Lower lobe of right lung (tissue), 2 donors: ENCODE measurements around the gene CAMK2D. TPM values are rescaled to one million over a fixed set of nuclear protein-coding genes. Genes with fewer than 3 reads are reported as not detected.

ENCODE experiments used
- ATAC-seq, 2 donors: fragments of 200-7000 bp; cut with Tn5 transposase; one replicate each; pipeline ENCODE4 v1.9.1; 2020 to 2022; ENCODE audit warnings: mild to moderate bottlenecking in 2 of 2, moderate library complexity in 2 of 2
- DNase-seq: peaks from one replicate; pipeline ENCODE4 v3.0.0-alpha.2; 2020
- H3K27ac ChIP-seq: fragments of 200-600 bp; one replicate; pipeline ENCODE4 v1.8.0; 2022
- H3K27me3 ChIP-seq: fragments of 200-600 bp; one replicate; pipeline ENCODE4 v1.8.0; 2022; ENCODE audit warnings: low read depth
- H3K36me3 ChIP-seq: fragments of 200-600 bp; one replicate; pipeline ENCODE4 v1.8.0; 2022; ENCODE audit warnings: mild to moderate bottlenecking
- H3K4me1 ChIP-seq: fragments of 200-600 bp; one replicate; pipeline ENCODE4 v1.8.0; 2022
- H3K4me3 ChIP-seq: fragments of 200-600 bp; one replicate; pipeline ENCODE4 v1.8.0; 2022; ENCODE audit warnings: mild to moderate bottlenecking
- H3K9me3 ChIP-seq: fragments of 200-600 bp; one replicate; pipeline ENCODE4 v1.8.0; 2022
- intact Hi-C: fragments of 100-400 bp; cut with DNase I; formaldehyde crosslinking; loops from one replicate; pipeline ENCODE4 v1.11.0; 2022
- total RNA-seq: library from RNA; stranded (reverse); fragmentation: NEBNext Ultra II Directional; extraction: Animal tissue kit (Norgen Biotek cat#: 25700); gene quantifications from one replicate; pipeline ENCODE4 v1.2.1, GENCODE V29; 2021
- TF ChIP-seq, protein P1 (sequence below): fragments of 200-600 bp; IDR thresholded peaks from one replicate; pipeline ENCODE4 v1.8.0; 2022; ENCODE audit warnings: antibody characterized with exemption, mild to moderate bottlenecking
- donor health status: DM: no; HTN: yes; CAD: no; lungs with severe emphysema.

The CAMK2D gene
- total RNA-seq, 1 donor from 2014 or later, result 40.7 TPM

DNA sequence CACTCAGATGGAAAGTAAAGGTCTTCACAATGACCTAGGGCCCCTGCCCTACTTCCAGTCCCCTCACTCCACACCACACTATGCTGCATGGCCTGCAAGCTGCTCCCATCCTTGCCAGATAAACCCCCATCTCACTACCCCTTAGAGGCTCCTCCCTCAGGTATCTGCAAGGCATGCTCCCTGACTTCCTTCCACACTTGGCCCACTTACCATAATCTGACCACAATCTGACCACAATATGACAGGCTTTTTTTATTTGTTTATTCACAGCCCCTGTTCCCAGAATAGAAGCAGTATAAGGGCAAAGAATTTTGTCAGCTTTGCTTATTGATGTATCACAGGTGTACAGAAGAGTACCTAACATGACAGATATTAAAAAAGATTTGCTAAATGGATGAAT is 124.7 kb downstream of the CAMK2D start:
- H3K27ac ChIP-seq, result no peak overlapping the region
- H3K4me1 ChIP-seq, result peaks cover 63% of the 10 kb centered on the region
- H3K36me3 ChIP-seq, result no peaks in the 10 kb centered on the region
- no peak for DNase-seq
- intact Hi-C loops, result no loop called here
- H3K9me3 ChIP-seq, result no peaks in the 10 kb centered on the region
- TF ChIP-seq, protein P1, sequence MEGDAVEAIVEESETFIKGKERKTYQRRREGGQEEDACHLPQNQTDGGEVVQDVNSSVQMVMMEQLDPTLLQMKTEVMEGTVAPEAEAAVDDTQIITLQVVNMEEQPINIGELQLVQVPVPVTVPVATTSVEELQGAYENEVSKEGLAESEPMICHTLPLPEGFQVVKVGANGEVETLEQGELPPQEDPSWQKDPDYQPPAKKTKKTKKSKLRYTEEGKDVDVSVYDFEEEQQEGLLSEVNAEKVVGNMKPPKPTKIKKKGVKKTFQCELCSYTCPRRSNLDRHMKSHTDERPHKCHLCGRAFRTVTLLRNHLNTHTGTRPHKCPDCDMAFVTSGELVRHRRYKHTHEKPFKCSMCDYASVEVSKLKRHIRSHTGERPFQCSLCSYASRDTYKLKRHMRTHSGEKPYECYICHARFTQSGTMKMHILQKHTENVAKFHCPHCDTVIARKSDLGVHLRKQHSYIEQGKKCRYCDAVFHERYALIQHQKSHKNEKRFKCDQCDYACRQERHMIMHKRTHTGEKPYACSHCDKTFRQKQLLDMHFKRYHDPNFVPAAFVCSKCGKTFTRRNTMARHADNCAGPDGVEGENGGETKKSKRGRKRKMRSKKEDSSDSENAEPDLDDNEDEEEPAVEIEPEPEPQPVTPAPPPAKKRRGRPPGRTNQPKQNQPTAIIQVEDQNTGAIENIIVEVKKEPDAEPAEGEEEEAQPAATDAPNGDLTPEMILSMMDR, result no peak
- no peaks in the 10 kb centered on the region for H3K27me3 ChIP-seq
- no peak overlapping the region for H3K4me3 ChIP-seq
- ATAC-seq, result peak; percentile 38 to 66

DNA sequence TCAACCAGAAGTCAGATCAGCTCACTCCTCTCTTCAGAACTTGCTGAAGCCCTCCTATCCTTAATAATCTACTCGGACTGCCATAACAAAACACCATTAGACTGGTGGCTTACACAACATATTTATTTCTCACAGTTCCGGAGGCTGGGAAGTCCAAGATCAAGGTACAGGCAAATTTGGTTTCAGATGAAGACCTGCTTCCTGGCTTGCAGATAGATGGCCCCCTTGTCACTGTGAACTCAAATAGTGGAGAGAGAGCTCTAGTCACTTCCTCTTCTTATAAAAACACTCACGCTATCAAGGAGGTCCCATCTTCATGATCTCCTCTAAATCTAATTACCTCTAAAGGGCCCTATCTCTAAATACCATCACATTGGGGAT is 125.1 kb downstream of the CAMK2D start:
- Histone ChIP-seq H3K9me3 (no peaks in the 10 kb centered on the region), H3K4me1 (peaks cover 58% of the 10 kb centered on the region), H3K36me3 (no peaks in the 10 kb centered on the region), H3K27ac (no peak overlapping the region), H3K4me3 (no peak overlapping the region), H3K27me3 (no peaks in the 10 kb centered on the region)
- intact Hi-C loops, result no loop called here
- ATAC-seq (peak; percentile 21 to 27), DNase-seq (no peak)
- TF ChIP-seq, protein P1, result peak; percentile 11

DNA sequence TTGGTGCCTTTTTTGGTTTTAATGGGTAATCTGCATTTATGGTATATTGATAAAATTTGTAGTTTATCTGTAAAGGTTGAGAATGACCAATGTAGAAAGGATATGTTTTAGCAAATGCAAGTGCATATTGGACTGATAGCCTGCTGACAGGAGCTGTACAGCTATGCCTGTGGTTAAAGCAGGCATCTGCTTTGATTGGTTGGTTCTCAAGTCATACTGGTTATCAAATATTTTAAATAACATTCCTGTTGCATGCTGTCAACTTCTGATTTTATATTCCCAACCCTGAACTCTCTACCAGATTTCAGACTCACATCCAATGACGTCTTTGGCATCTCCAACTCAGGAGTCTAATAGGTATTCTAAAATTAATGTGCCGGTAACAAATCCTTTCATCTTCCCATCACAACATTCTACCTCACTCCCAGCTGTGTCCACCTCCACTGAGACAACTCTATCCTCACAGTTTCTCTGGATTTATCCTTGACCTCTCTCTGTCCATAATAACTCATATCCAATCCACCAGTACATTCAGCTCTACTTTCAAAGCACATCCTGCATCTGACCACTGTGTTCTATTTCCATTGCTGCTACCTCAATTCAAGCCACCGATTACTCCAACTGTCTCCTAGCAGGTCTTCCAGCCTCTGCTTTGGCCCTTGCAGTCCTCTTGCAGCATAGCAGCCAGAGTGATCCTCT is 125.7 kb downstream of the CAMK2D start:
- H3K9me3 ChIP-seq, result no peaks in the 10 kb centered on the region
- DNase-seq (no peak), ATAC-seq (peak in 1 of 2 donors; percentile 38)
- intact Hi-C loops, result no loop called here
- TF ChIP-seq, protein P1, result no peak
- no peaks in the 10 kb centered on the region for H3K27me3 ChIP-seq
- H3K4me1 ChIP-seq, result peaks cover 55% of the 10 kb centered on the region
- H3K27ac ChIP-seq, result no peak overlapping the region
- no peaks in the 10 kb centered on the region for H3K36me3 ChIP-seq
- H3K4me3 ChIP-seq, result no peak overlapping the region

DNA sequence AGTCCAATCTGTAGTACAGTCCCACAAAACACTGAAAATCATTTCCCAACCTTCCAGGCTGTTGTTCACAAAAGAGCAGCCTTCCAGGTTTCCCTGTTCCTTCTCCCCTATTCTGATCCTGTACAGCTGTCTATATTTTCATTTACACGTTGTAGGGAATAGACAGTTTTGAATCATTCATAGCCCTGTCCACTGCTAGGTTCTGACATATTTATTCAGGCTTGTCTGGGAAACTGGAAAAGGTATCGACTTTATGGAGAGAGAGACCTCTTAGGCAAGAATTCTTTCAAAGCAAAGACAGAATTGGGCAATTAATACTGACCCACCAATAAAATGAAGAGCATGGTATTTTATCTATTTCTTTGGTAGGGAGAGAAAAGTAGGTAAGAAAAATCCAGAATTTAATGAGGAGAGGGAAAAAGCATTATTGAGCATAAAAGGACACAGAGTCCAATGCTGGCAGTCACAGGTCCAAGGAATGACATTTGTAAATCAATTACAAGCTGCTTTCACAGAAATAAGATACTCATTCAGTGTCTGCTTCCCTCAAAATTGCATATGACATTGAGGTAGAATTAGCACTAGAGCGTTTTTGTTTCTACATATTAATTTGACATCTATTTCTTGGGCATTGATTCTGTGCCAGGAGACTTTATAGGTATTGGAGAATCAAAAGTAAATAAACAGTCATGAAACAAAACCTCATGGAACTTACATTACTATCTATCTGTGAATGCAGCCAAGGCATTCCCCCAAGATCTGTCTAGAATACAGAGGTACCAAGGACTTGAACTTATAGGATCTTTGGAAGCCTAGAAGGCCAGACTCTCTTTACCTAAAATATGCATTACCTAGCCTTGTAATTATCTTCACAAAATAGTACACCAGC is 127.2 kb downstream of the CAMK2D start:
- TF ChIP-seq, protein P1, result no peak

DNA sequence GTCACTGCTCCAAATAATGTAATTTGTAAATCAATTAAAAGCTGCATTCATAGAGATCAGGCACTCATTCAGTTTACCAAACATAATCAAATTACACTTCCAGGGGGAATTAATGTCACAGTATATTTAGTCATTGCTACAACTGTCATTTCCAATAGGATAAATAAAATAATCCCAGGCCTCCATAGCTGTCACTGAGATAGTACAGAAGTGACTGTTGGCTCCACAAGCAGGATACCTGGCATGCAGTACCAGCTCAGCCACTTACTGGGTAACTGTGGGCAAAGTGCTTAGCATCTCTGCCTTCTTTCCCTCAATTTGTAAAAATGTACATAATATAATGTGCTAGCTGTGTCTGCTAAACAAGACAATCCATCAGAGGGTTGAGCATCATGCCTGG is 128.1 kb downstream of the CAMK2D start:
- no peak overlapping the region for H3K4me3 ChIP-seq
- intact Hi-C loops, result no loop called here
- DNase-seq, result no peak
- TF ChIP-seq, protein P1, result no peak
- no peaks in the 10 kb centered on the region for H3K27me3 ChIP-seq
- H3K27ac ChIP-seq, result no peak overlapping the region
- H3K36me3 ChIP-seq, result no peaks in the 10 kb centered on the region
- H3K4me1 ChIP-seq, result peaks cover 43% of the 10 kb centered on the region
- H3K9me3 ChIP-seq, result no peaks in the 10 kb centered on the region
- ATAC-seq, result no peak

More for the DNA sequence above, 127.2 kb downstream of the CAMK2D start:
- no peak for DNase-seq
- Histone ChIP-seq H3K4me3 (no peak overlapping the region), H3K27ac (no peak overlapping the region), H3K36me3 (no peaks in the 10 kb centered on the region), H3K4me1 (peaks cover 48% of the 10 kb centered on the region), H3K9me3 (no peaks in the 10 kb centered on the region), H3K27me3 (no peaks in the 10 kb centered on the region)
- intact Hi-C loops, result no loop called here
- ATAC-seq, result no peak
